ENCODE data around the gene RAD21L1. TPM values are rescaled to one million over a fixed set of nuclear protein-coding genes. Genes with fewer than 3 reads are reported as not detected.
A peak's percentile ranks its signal among the peaks of the same experiment; 100 is the strongest.

The RAD21L1 gene
- total RNA-seq (1 to 10 TPM in 1 of 5 donors, under 1 TPM in 2, not detected in 2; 0.73 to 1.6 (median 0.88) TPM), total RNA-seq (0 to 0.76 (median 0.09) reads per million in 29 experiments)
- not detected for total RNA-seq (2013)

DNA sequence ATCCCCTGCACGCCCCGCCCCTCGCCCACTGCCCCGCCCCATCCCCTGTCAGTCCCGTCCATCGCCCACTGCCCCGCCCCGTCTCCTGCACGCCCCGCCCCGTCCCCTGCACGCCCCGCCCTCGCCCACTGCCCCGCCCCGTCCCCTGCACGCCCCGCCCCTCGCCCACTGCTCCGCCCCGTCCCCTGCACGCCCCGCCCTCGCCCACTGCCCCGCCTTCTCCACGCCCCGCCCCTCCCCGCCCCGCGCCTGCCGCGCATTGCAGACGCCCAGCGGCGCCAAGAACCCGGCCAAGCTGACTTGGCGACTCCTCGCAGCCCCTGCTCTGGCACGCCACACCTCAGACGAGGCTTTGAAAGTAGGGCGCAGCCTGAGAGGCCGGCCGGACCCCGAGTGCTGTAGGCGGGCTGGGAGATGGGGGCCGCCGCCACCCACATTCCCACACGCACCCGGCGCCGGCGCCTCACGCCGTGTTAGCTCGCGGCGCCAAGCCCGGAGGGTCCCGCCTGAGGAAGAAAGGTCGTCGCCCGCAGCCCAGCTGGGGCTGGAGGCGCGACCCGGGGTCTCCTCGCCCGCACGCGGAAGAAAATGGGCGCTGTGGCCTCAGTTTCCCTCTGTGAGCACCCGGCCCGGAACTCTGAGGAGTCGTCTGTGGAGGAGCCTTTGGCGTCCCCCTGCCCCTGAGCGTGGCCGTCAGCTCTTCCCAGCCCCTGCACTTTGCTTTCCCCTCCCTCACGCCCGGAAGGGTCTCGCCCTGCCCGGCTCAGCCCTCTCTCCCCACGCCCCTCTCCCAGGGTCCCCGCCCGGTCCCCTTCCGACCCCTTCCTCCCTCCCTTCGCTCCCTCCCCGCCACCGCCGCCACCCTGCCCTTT, at the start of gene RAD21L1:
Gene RAD21L1, plus strand, starts transcription at position 262 of the 872 bp plus-strand sequence. CDS start 2,410 bp downstream, outside the sequence.
- H3K9me3 ChIP-seq: no peaks in the 10 kb centered on the region
- Mint-ChIP-seq H3K4me1 (peaks cover 9 to 21% (median 11%) of the 10 kb centered on the region in 3 donors), H3K36me3 (no peaks in the 10 kb centered on the region), H3K4me3 (peak within 1 kb of the TSS; percentile 84 to 86 (median 86)), H3K27me3 (peaks cover 11 to 24% of the 10 kb centered on the region in 2 donors), H3K27ac (peak within 1 kb of the TSS; percentile 36 to 69), H3K9me3 (peaks cover 0 to 4% (median 0%) of the 10 kb centered on the region in 3 donors)
- DNase-seq (peak; percentile 49 to 83 (median 74)), ATAC-seq (replicated peaks in 1 of 4) (peak; percentile 79 to 88 (median 80))
- under 1% methylated on average over 54 of the region's 88 CpGs for WGBS (ENCODE audit: insufficient coverage)
- peak within 1 kb of the TSS; percentile 67 to 84 for H3K4me3 ChIP-seq (ENCODE audit: control insufficient read depth in 1 of 2, extremely low read depth in 1 of 2, low read length in 1 of 2)
- H3K4me1 ChIP-seq (ENCODE audit: control insufficient read depth in 1 of 2, extremely low read depth in 1 of 2, insufficient read depth in 2 of 2, low read length in 2 of 2): peaks cover 4 to 16% of the 10 kb centered on the region in 2 experiments
- no peak within 1 kb of the TSS for H3K27ac ChIP-seq (ENCODE audit: low read length)
- no peaks in the 10 kb centered on the region for H3K36me3 ChIP-seq (ENCODE audit: control insufficient read depth in 2 of 2, extremely low read depth in 1 of 2, insufficient read depth in 1 of 2, low read length in 1 of 2)
- ChIA-PET POLR2A (interaction anchor here in 1 of 2 donors (0.8 kb wide), 1 partner anchor 876 kb away, joined by 3 read pairs; the partner anchor contains the start of gene STK35), CTCF (interaction anchor here in 1 of 2 donors (0.7 kb wide), 1 partner anchor 1570 kb away, joined by 3 read pairs; no protein-coding TSS in a partner anchor)
- peaks cover 16 to 19% of the 10 kb centered on the region in 2 experiments for H3K27me3 ChIP-seq (replicated peaks in 1 of 2; ENCODE audit: control insufficient read depth in 2 of 2, extremely low read depth in 1 of 2, insufficient read depth in 2 of 2, low read length in 1 of 2)

DNA sequence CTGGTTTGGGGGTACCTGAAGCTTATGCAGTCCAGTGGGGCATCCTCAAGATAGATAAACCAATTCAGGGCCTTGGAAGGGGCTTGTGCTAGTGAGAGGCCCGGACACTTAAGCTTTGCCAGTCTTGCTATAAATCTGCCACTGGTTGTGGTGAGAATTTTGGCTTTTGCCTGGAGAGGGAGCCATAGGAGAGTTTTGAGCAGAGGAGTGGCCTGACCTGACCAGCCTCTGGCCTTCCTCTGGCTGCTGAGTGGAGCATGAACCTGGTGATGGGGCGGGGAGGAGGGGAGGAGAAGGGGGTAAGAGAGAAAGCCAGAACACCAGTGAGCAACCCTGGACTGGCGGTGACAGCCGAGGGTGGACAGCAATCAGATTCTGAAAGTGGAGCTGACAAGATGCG, 48.2 kb upstream of the RAD21L1 start:
- H3K27me3 Mint-ChIP-seq: peaks cover 0 to 5% of the 10 kb centered on the region in 2 donors
- ChIA-PET POLR2A (no interaction called here), CTCF (interaction anchor here in 1 of 2 donors (0.6 kb wide), 1 partner anchor 1415 kb away, joined by 3 read pairs; no protein-coding TSS in a partner anchor)
- H3K9me3 Mint-ChIP-seq: no peaks in the 10 kb centered on the region
- no peaks in the 10 kb centered on the region for H3K4me1 Mint-ChIP-seq
- H3K36me3 Mint-ChIP-seq: peaks cover 47% of the 10 kb centered on the region
- peaks cover 6 to 24% of the 10 kb centered on the region in 2 donors for H3K36me3 ChIP-seq (ENCODE audit: control insufficient read depth in 2 of 2, extremely low read depth in 1 of 2, insufficient read depth in 1 of 2, low read length in 1 of 2)
- H3K9me3 ChIP-seq: no peaks in the 10 kb centered on the region
- no peak for DNase-seq
- H3K4me1 ChIP-seq (ENCODE audit: control insufficient read depth in 1 of 2, extremely low read depth in 1 of 2, insufficient read depth in 2 of 2, low read length in 2 of 2): no peaks in the 10 kb centered on the region
- no peak for ATAC-seq (replicated peaks in 1 of 4)
- no peak overlapping the region for H3K4me3 Mint-ChIP-seq
- H3K27me3 ChIP-seq (replicated peaks in 1 of 2; ENCODE audit: control insufficient read depth in 2 of 2, extremely low read depth in 1 of 2, insufficient read depth in 2 of 2, low read length in 1 of 2): peaks cover 0 to 3% of the 10 kb centered on the region in 2 experiments
- no peak overlapping the region for H3K4me3 ChIP-seq (ENCODE audit: control insufficient read depth in 1 of 2, extremely low read depth in 1 of 2, low read length in 1 of 2)
- 94% methylated on average over 5 of the region's 5 CpGs for WGBS (ENCODE audit: insufficient coverage)
- no peak overlapping the region for H3K27ac ChIP-seq (ENCODE audit: low read length)
- H3K27ac Mint-ChIP-seq: peak overlapping the region in 1 of 2 donors; percentile 4

DNA sequence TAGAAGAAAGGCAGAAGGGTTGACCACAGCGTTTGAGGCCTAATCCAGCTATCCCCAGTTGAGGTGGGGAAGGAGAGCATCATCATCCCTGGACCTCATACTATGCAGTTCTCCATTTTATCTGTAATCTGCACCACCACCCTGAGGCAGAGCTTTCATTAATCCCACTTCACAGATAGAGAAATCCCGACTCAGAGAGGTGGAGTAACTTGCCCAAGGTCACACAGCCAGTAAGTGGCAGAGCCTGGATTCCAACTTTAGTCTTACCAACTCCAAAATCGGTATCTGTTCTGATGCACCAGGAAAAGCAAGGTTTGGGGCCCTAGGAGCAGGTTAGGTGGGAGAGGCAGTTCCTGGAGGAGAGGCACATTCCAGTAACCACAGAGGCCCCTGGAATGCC, 47.7 kb upstream of the RAD21L1 start:
- ATAC-seq (replicated peaks in 1 of 4): no peak
- 80% methylated on average over 1 of the region's 3 CpGs for WGBS (ENCODE audit: insufficient coverage)
- peaks cover 6 to 22% of the 10 kb centered on the region in 2 donors for H3K36me3 ChIP-seq (ENCODE audit: control insufficient read depth in 2 of 2, extremely low read depth in 1 of 2, insufficient read depth in 1 of 2, low read length in 1 of 2)

DNA sequence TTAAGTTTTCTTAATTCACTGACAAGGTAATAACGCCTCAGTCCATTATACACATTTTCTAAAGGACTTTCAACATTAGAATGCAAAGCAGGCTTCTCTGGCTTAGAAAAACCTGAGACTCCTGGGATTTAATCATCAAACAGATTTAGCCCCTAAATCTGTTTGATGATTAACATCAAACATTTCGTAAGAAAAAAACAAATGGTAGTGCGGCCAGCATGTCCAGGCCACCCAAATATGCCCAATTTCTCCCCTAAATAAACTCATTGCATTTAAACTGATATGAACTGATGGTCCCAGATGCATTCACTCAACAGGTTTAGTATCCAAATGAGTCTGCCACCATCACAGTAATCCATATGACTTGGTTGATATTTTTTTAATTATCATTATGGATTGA, 47.2 kb upstream of the RAD21L1 start:
- Mint-ChIP-seq H3K27ac (no peak overlapping the region), H3K4me1 (peaks cover 0 to 2% (median 0%) of the 10 kb centered on the region in 3 donors), H3K4me3 (no peak overlapping the region), H3K9me3 (no peaks in the 10 kb centered on the region), H3K27me3 (peaks cover 5 to 7% of the 10 kb centered on the region in 2 donors), H3K36me3 (peaks cover 39% of the 10 kb centered on the region)
- peaks cover 4 to 6% of the 10 kb centered on the region in 2 experiments for H3K27me3 ChIP-seq (replicated peaks in 1 of 2; ENCODE audit: control insufficient read depth in 2 of 2, extremely low read depth in 1 of 2, insufficient read depth in 2 of 2, low read length in 1 of 2)
- no peaks in the 10 kb centered on the region for H3K4me1 ChIP-seq (ENCODE audit: control insufficient read depth in 1 of 2, extremely low read depth in 1 of 2, insufficient read depth in 2 of 2, low read length in 2 of 2)
- no peak overlapping the region for H3K27ac ChIP-seq (ENCODE audit: low read length)
- no peak for ATAC-seq (replicated peaks in 1 of 4)
- no peak for DNase-seq
- POLR2A ChIA-PET: no interaction called here
- 93% methylated on average over 2 of the region's 3 CpGs for WGBS (ENCODE audit: insufficient coverage)
- CTCF ChIA-PET: no interaction called here
- no peak overlapping the region for H3K4me3 ChIP-seq (ENCODE audit: control insufficient read depth in 1 of 2, extremely low read depth in 1 of 2, low read length in 1 of 2)
- peaks cover 6 to 17% of the 10 kb centered on the region in 2 donors for H3K36me3 ChIP-seq (ENCODE audit: control insufficient read depth in 2 of 2, extremely low read depth in 1 of 2, insufficient read depth in 1 of 2, low read length in 1 of 2)
- H3K9me3 ChIP-seq: no peaks in the 10 kb centered on the region

More for the DNA sequence above, 47.7 kb upstream of the RAD21L1 start:
- H3K27ac ChIP-seq (ENCODE audit: low read length): no peak overlapping the region
- Mint-ChIP-seq H3K36me3 (peaks cover 43% of the 10 kb centered on the region), H3K27me3 (peaks cover under 1 to 5% of the 10 kb centered on the region in 2 donors), H3K4me1 (no peaks in the 10 kb centered on the region), H3K9me3 (no peaks in the 10 kb centered on the region), H3K4me3 (no peak overlapping the region), H3K27ac (no peak overlapping the region)
- no peaks in the 10 kb centered on the region for H3K4me1 ChIP-seq (ENCODE audit: control insufficient read depth in 1 of 2, extremely low read depth in 1 of 2, insufficient read depth in 2 of 2, low read length in 2 of 2)
- H3K9me3 ChIP-seq: no peaks in the 10 kb centered on the region
- POLR2A ChIA-PET: no interaction called here
- no peak for DNase-seq
- CTCF ChIA-PET: interaction anchor here in 1 of 2 donors (0.6 kb wide), 1 partner anchor 1414 kb away, joined by 3 read pairs; no protein-coding TSS in a partner anchor
- no peak overlapping the region for H3K4me3 ChIP-seq (ENCODE audit: control insufficient read depth in 1 of 2, extremely low read depth in 1 of 2, low read length in 1 of 2)
- peaks cover 3% of the 10 kb centered on the region in 2 experiments for H3K27me3 ChIP-seq (replicated peaks in 1 of 2; ENCODE audit: control insufficient read depth in 2 of 2, extremely low read depth in 1 of 2, insufficient read depth in 2 of 2, low read length in 1 of 2)

DNA sequence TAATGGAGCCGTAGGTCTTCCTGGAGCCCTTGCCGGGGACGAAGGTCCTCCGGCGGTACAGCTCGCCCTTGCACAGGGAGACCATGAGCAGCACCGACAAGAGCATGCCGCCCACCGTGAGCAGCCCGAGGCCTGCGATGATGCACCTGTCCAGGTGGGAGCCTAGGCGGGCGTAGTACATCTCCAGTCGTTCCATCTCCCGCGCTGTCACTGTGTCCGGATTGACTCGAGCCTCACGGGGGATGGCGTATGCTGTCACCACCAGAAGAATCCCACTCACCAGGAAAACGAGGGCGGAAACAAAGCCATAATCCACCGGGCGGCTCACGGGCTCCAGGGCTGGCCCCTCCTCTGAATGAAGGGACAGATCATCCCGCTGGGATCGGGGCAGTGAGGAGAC, 44.9 kb upstream of the RAD21L1 start:
- no peaks in the 10 kb centered on the region for H3K9me3 Mint-ChIP-seq
- WGBS (ENCODE audit: insufficient coverage): 95% methylated on average over 22 of the region's 27 CpGs
- DNase-seq (no peak), ATAC-seq (replicated peaks in 1 of 4) (no peak)
- H3K4me3 Mint-ChIP-seq: no peak overlapping the region
- POLR2A ChIA-PET: no interaction called here
- H3K36me3 Mint-ChIP-seq: peaks cover 19% of the 10 kb centered on the region
- H3K4me1 Mint-ChIP-seq: peaks cover 9 to 12% (median 10%) of the 10 kb centered on the region in 3 donors
- H3K4me1 ChIP-seq (ENCODE audit: control insufficient read depth in 1 of 2, extremely low read depth in 1 of 2, insufficient read depth in 2 of 2, low read length in 2 of 2): peaks cover 0 to 10% of the 10 kb centered on the region in 2 experiments
- H3K4me3 ChIP-seq (ENCODE audit: control insufficient read depth in 1 of 2, extremely low read depth in 1 of 2, low read length in 1 of 2): no peak overlapping the region
- no peaks in the 10 kb centered on the region for H3K9me3 ChIP-seq
- H3K27me3 ChIP-seq (replicated peaks in 1 of 2; ENCODE audit: control insufficient read depth in 2 of 2, extremely low read depth in 1 of 2, insufficient read depth in 2 of 2, low read length in 1 of 2): peaks cover 6 to 21% of the 10 kb centered on the region in 2 experiments
- peaks cover 0 to 5% of the 10 kb centered on the region in 2 donors for H3K36me3 ChIP-seq (ENCODE audit: control insufficient read depth in 2 of 2, extremely low read depth in 1 of 2, insufficient read depth in 1 of 2, low read length in 1 of 2)
- CTCF ChIA-PET: no interaction called here
- H3K27me3 Mint-ChIP-seq: peaks cover 19 to 20% of the 10 kb centered on the region in 2 donors
- no peak overlapping the region for H3K27ac ChIP-seq (ENCODE audit: low read length)
- no peak overlapping the region for H3K27ac Mint-ChIP-seq

DNA sequence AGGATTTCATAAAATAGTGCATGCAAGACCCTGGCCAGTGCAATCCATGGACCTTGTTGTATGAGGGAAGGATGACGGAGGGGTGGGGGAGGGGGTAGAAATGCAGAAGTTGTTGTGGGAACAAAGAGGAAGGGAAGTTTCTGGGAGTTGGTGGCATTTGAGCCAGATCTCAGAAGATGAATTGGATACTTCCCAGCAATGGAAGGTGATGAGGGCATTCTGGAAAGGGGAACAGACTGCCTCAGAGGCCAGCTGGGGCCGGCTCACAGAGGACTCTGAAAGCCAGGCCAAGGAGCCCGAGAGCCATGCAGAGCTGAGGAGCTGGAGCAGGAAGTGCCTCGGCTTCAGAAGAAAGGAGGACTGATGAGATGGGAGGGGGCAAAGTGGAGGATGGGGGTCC, 43.7 kb upstream of the RAD21L1 start:
- Mint-ChIP-seq H3K27me3 (peaks cover 23 to 25% of the 10 kb centered on the region in 2 donors), H3K9me3 (no peaks in the 10 kb centered on the region), H3K36me3 (peaks cover 15% of the 10 kb centered on the region), H3K4me1 (peaks cover 11 to 14% (median 13%) of the 10 kb centered on the region in 3 donors), H3K27ac (no peak overlapping the region), H3K4me3 (no peak overlapping the region)
- peaks cover 0 to 12% of the 10 kb centered on the region in 2 experiments for H3K4me1 ChIP-seq (ENCODE audit: control insufficient read depth in 1 of 2, extremely low read depth in 1 of 2, insufficient read depth in 2 of 2, low read length in 2 of 2)
- ChIA-PET POLR2A (no interaction called here), CTCF (no interaction called here)
- ATAC-seq (replicated peaks in 1 of 4) (no peak), DNase-seq (no peak)
- H3K27ac ChIP-seq (ENCODE audit: low read length): no peak overlapping the region
- peaks cover 0 to 5% of the 10 kb centered on the region in 2 donors for H3K36me3 ChIP-seq (ENCODE audit: control insufficient read depth in 2 of 2, extremely low read depth in 1 of 2, insufficient read depth in 1 of 2, low read length in 1 of 2)
- no peak overlapping the region for H3K4me3 ChIP-seq (ENCODE audit: control insufficient read depth in 1 of 2, extremely low read depth in 1 of 2, low read length in 1 of 2)
- 63% methylated on average over 4 of the region's 4 CpGs for WGBS (ENCODE audit: insufficient coverage)
- H3K27me3 ChIP-seq (replicated peaks in 1 of 2; ENCODE audit: control insufficient read depth in 2 of 2, extremely low read depth in 1 of 2, insufficient read depth in 2 of 2, low read length in 1 of 2): peaks cover 9 to 32% of the 10 kb centered on the region in 2 experiments
- no peaks in the 10 kb centered on the region for H3K9me3 ChIP-seq
